Ishikawa (cell line): Measurements from ENCODE around the gene NAV2.

ENCODE experiments used
- CEBPB ChIP-seq: IDR thresholded peaks from 2 replicates; pipeline ENCODE4 v1.6.1; 2012
- CREB1 ChIP-seq: IDR thresholded peaks from 2 replicates; pipeline ENCODE4 v1.6.1; 2012; ENCODE audit warnings: low read depth
- EGR1 ChIP-seq: IDR thresholded peaks from 2 replicates; pipeline ENCODE4 v1.6.1; 2012
- EP300 ChIP-seq: IDR thresholded peaks from 2 replicates; pipeline ENCODE4 v1.6.1; 2012; ENCODE audit warnings: borderline replicate concordance
- FOXM1 ChIP-seq: IDR thresholded peaks from 2 replicates; pipeline ENCODE4 v1.6.1; 2012; ENCODE audit warnings: low read depth, borderline replicate concordance
- MAX ChIP-seq: IDR thresholded peaks from 2 replicates; pipeline ENCODE4 v1.6.1; 2012
- NFIC ChIP-seq: IDR thresholded peaks from 2 replicates; pipeline ENCODE4 v1.6.1; 2012
- RAD21 ChIP-seq: IDR thresholded peaks from 2 replicates; pipeline ENCODE4 v1.6.1; 2012; ENCODE audit warnings: low read depth
- REST ChIP-seq: IDR thresholded peaks from 2 replicates; pipeline ENCODE4 v1.6.1; 2012; ENCODE audit warnings: low read depth, mild to moderate bottlenecking
- TAF1 ChIP-seq: IDR thresholded peaks from 2 replicates; pipeline ENCODE4 v1.6.1; 2012; ENCODE audit warnings: low read depth, mild to moderate bottlenecking
- TCF12 ChIP-seq: IDR thresholded peaks from 2 replicates; pipeline ENCODE4 v1.6.1; 2012; ENCODE audit warnings: low read depth
- USF1 ChIP-seq: IDR thresholded peaks from 2 replicates; pipeline ENCODE4 v1.6.1; 2012
- YY1 ChIP-seq: IDR thresholded peaks from 2 replicates; pipeline ENCODE4 v1.6.1; 2012; ENCODE audit warnings: low read depth
- ZBTB7A ChIP-seq: IDR thresholded peaks from 2 replicates; pipeline ENCODE4 v1.6.1; 2012; ENCODE audit warnings: low read depth

GRCh38 chr11:20021771-20022362 lies 309.2 kb downstream of the NAV2 start:
- TF ChIP-seq TCF12 (no peak), EGR1 (no peak), NFIC (no peak), EP300 (no peak), MAX (no peak), CREB1 (no peak), RAD21 (no peak), TAF1 (no peak), FOXM1 (no peak), CEBPB (no peak), REST (no peak), YY1 (no peak), ZBTB7A (no peak), USF1 (no peak)
